ENCODE data around the gene AMPH. TPM values are rescaled to one million over a fixed set of nuclear protein-coding genes. Genes with fewer than 3 reads are reported as not detected.
A peak's percentile ranks its signal among the peaks of the same experiment; 100 is the strongest.

AMPH gene
- total and polyA plus RNA-seq, 9 of the 15 experiments (the other 6 are each of a cell fraction or from before 2014, with no cell fraction given), result 0.03 to 0.35 TPM; not detected in 7

DNA sequence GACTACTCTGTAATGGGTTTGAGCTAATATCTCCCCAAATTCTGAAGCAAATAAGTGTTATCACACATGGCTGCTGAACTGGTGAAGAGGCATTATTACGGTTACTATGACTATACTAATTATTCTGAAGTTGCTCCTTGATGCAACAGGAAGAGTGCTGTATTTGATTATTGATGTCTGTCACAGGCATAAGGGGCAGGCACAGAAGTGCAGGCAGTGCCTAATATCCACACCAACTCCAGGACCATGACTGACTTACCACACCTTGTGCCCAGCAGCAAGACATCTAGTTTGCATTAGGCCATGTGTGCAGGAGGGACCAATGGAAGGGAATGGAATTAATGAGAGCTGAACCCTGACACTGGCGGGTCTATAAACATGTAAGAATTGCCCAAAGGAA, 62.7 kb downstream of the AMPH start:
- WGBS (ENCODE audit: insufficient coverage, low coverage, missing lambda C conversion rate), result 3% methylated on average over 2 of the region's 2 CpGs
- POLR2A ChIA-PET, result interaction anchor here (0.7 to 1.2 kb wide), 3 partner anchors 9 to 26 kb away, joined by 3 to 4 read pairs (median 3); no protein-coding TSS in a partner anchor
- H3K9me3 ChIP-seq (replicated peaks; ENCODE audit: control insufficient read depth, insufficient read depth, low read depth, low read length), result no peaks in the 10 kb centered on the region
- no TSS peak for BruUV-seq (replicated peaks)
- 0 out of 2 replicates have a peak overlapping the region, but pooled peaks have one; percentile 8 for H3K4me3 ChIP-seq
- CTCF ChIA-PET (ENCODE audit: low intra/inter-chr PET ratio), result no interaction called here
- in situ Hi-C loops (cut with MboI) (no loop called here), intact Hi-C loops (cut with micrococcal nuclease) (no loop called here)
- no peaks in the 10 kb centered on the region for H4K20me1 ChIP-seq (replicated peaks; ENCODE audit: control insufficient read depth, insufficient read depth, low read length)
- no peak overlapping the region for H3K27ac ChIP-seq (ENCODE audit: extremely low read depth, low read depth, low read length)
- FAIRE-seq, result no peak
- no peaks in the 10 kb centered on the region for H3K36me3 ChIP-seq (ENCODE audit: control insufficient read depth, insufficient read depth, low read length)
- ATAC-seq, result no peak; the same call in 2 of the 3 replicates
- TF ChIP-seq ZBTB17 (CRISPR knock-in tag; IDR thresholded peaks at IDR 0.05) (peak; percentile 91), CAMTA2 (CRISPR knock-in tag; conservative IDR thresholded peaks at IDR 0.05) (no peak), RBM22 (IDR thresholded peaks at IDR 0.05; ENCODE audit: low read depth, low read length, poor library complexity, severe bottlenecking) (no peak), LARP7 (IDR thresholded peaks at IDR 0.05) (no peak), FOXP1 (CRISPR knock-in tag; IDR thresholded peaks at IDR 0.05) (no peak), THAP12 (CRISPR knock-in tag; IDR thresholded peaks at IDR 0.05) (no peak), MLLT1 (IDR thresholded peaks at IDR 0.05) (peak in 1 of 2 experiments; percentile 73; a peak in 1 of 4 replicates)
- TF ChIP-seq, protein P1, sequence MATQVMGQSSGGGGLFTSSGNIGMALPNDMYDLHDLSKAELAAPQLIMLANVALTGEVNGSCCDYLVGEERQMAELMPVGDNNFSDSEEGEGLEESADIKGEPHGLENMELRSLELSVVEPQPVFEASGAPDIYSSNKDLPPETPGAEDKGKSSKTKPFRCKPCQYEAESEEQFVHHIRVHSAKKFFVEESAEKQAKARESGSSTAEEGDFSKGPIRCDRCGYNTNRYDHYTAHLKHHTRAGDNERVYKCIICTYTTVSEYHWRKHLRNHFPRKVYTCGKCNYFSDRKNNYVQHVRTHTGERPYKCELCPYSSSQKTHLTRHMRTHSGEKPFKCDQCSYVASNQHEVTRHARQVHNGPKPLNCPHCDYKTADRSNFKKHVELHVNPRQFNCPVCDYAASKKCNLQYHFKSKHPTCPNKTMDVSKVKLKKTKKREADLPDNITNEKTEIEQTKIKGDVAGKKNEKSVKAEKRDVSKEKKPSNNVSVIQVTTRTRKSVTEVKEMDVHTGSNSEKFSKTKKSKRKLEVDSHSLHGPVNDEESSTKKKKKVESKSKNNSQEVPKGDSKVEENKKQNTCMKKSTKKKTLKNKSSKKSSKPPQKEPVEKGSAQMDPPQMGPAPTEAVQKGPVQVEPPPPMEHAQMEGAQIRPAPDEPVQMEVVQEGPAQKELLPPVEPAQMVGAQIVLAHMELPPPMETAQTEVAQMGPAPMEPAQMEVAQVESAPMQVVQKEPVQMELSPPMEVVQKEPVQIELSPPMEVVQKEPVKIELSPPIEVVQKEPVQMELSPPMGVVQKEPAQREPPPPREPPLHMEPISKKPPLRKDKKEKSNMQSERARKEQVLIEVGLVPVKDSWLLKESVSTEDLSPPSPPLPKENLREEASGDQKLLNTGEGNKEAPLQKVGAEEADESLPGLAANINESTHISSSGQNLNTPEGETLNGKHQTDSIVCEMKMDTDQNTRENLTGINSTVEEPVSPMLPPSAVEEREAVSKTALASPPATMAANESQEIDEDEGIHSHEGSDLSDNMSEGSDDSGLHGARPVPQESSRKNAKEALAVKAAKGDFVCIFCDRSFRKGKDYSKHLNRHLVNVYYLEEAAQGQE (IDR thresholded peaks at IDR 0.05; ENCODE audit: borderline replicate concordance), result peak; percentile 31; the same call in 1 of the 2 replicates
- TF ChIP-seq, protein P1 (CRISPR knock-in tag; IDR thresholded peaks at IDR 0.05; ENCODE audit: low read depth), result no peak
- H3K4me2 ChIP-seq (ENCODE audit: insufficient read depth, low read length), result no peak overlapping the region; the same call in 1 of the 2 replicates
- no peak overlapping the region; the same call in 1 of the 2 replicates for H2AFZ ChIP-seq (ENCODE audit: low read depth, low read length)
- no peaks in the 10 kb centered on the region for H3K27me3 ChIP-seq (ENCODE audit: control insufficient read depth in 2 of 2, insufficient read depth in 2 of 2, low read length in 2 of 2)
- H3K9me1 ChIP-seq (ENCODE audit: control insufficient read depth, insufficient read depth, low read length), result no peaks in the 10 kb centered on the region
- DNase-seq (ENCODE audit: extremely low read depth in 1 of 4, low spot score in 3 of 4), result no peak
- no peaks in the 10 kb centered on the region for H3K4me1 ChIP-seq (replicated peaks in 1 of 2; ENCODE audit: control insufficient read depth in 2 of 2, insufficient read depth in 2 of 2, low read length in 2 of 2)
- no peaks in the 10 kb centered on the region for H3K79me2 ChIP-seq (ENCODE audit: control insufficient read depth, insufficient read depth, low read length)
- H3K9ac ChIP-seq (ENCODE audit: insufficient read depth in 1 of 2, low read depth in 2 of 2, low read length in 2 of 2), result no peak overlapping the region

Data from K562 (cell line).